GM12801 (cell line): ENCODE data around the gene SARDH.

ENCODE experiments used
- CTCF ChIP-seq: IDR thresholded peaks from one replicate; pipeline ENCODE4 v1.5.1; 2011; ENCODE audit warnings: control low read depth; ENCODE audit not compliant: insufficient read length; ENCODE audit errors: extremely low read depth

SARDH gene

GRCh38 chr9:133638076-133638475 is 100.1 kb downstream of the SARDH start:
- TF ChIP-seq CTCF, result no peak

DNA sequence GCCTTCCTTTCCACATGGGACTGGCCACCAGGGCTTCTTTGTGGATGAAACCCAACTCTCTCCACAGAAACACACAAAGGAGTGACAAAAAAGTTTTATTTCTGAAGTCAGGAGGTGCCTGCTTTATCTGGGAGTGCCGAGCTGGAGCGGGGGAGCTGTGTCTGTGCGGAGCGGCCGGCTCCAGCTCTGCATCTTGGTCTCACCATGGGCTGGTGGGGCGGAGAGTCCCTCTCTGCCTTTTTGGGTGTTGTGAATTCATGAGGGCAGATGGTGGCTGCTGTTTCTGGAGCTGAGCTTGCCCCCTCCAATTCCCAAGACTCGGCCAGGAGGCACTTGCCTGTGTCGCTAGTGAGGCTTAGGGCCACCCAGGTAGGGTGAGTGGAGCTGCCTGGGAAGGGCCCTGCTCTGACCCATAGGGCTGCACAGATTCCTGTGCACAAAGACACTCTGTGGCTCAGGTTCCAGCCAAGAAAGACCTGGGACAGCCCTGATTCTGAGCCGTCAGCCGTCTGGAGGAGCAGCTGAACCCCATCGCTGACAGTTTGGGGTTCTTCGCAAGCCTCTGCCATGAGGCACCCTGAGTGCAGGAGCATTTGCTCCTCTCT is 100.6 kb downstream of the SARDH start:
- no peak for TF ChIP-seq CTCF

- TF ChIP-seq CTCF, result no peak
Observed at GRCh38 chr9:133636902-133637301, 101.2 kb downstream of the SARDH start.

DNA sequence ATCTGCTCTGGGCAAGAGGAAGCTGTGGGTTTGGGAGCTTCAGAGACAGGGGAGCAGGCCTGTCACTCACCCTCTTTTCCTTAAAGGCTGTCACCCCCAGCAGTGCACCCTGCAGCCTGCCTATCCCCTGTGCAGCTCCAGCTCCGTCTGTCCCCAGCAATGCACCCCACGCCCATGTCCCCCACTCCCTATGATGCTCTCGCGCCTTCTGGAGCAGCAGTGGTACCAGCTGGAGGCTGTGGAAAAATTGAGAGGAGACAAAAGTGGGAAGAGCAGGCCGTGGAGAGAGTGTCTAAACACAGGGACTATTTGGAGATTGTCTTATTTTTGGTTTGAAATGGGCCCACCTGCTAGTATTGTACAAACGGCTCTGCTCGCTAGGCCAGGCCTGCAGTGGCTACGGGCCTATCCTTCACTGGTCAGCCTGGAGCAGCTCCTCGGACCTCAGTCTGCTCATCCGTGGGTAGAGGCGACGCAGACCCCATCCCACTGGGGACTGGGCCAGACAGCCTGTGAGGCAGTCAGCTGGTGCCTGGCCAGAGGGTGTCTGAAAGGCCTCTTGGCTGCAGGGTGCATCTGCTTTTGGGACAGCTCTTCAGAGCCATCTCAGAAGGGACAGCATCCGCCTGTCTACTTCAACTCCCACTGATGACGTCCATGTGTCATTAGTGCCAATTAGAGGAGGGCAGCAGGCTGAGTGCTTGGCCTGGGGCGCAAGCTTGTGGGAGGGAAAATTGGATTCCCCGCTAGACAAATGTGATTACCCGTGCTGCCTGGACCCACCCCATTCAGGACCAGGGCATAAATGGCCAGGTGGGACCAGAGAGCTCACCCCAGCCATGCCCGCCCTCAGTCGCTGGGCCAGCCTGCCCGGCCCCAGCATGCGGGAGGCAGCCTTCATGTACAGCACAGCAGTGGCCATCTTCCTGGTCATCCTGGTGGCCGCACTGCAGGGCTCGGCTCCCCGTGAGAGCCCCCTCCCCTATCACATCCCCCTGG is 102.3 kb downstream of the SARDH start, which contains the start of gene DBH:
DBH (plus strand) TSS at position 831 of the 999 bp plus-strand sequence; CDS start at position 840, 9 bp downstream.
- no peak for TF ChIP-seq CTCF

GRCh38 chr9:133635098-133635497 is 103.1 kb downstream of the SARDH start:
- no peak for TF ChIP-seq CTCF

- no peak for TF ChIP-seq CTCF
Observed at GRCh38 chr9:133634081-133634691, 104.0 kb downstream of the SARDH start.

DNA sequence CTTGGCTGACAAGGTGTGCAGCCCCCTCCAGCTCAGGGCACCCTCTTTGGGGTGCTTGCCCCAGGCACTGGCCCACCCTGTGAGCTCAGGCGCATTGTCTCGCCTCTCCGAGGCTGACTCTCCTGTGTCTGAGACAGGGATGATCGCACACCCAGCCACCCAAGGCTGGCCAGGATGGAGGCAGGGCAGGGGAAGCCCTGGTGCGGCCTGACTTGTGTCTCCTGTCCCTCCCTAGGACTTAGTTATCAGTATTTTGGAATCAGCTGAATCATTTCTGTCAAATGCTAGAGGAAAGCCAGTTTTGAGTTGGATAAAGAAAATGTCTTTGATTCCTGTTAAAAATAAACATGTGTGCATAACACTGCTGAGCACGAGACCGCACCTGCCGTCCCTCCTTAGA is 104.5 kb downstream of the SARDH start:
- TF ChIP-seq CTCF, result no peak
